IPS-15b (cell line): ENCODE results near the gene DLGAP1.

Source experiments
- H3K27me3 ChIP-seq: one replicate; pipeline ENCODE4 v1.6.1; 2013; ENCODE audit warnings: low read length; ENCODE audit not compliant: control insufficient read depth, insufficient read depth
- H3K36me3 ChIP-seq: one replicate; pipeline ENCODE4 v1.6.1; 2013; ENCODE audit warnings: low read length; ENCODE audit not compliant: control insufficient read depth, insufficient read depth
- H3K4me1 ChIP-seq: one replicate; pipeline ENCODE4 v1.6.1; 2013; ENCODE audit warnings: mild to moderate bottlenecking, low read length; ENCODE audit not compliant: control insufficient read depth, insufficient read depth
- H3K4me3 ChIP-seq: one replicate; pipeline ENCODE4 v1.5.1; 2013; ENCODE audit warnings: low read depth, low read length
- H3K9ac ChIP-seq: one replicate; pipeline ENCODE4 v1.6.1; 2013; ENCODE audit warnings: low read depth, mild to moderate bottlenecking, low read length
- H3K9me3 ChIP-seq: one replicate; pipeline ENCODE4 v1.6.1; 2013; ENCODE audit warnings: mild to moderate bottlenecking, low read length; ENCODE audit not compliant: control insufficient read depth, insufficient read depth

DLGAP1 gene

DNA sequence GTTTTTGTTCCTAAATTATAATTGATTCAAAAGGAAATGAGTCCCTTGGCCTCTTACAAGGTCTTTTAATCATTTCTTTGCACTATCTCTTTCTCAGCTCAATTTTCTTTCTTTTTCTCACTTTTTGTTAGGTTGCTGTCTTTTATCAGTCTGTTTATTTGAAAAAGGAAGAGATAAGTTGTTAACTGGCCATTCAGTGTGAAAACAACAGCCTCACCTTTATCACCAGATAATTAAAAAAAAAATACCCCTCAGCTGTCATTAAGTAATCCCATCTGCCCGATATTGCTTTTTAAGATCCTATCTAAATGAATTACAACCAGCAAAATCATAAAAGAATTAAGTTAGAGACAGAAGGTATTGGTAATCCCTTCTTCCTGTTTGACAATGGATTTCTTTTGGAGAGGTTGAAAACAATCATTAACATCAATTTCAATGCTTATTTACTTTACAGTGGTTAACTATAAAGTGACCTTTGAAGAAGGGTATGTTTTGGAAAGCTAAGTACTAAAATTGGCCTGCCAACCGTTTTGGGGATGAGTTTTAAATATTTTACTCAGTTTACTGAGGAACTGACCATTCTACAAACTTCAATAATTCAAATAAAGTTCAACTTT, 900.2 kb downstream of the DLGAP1 start:
- no peaks in the 10 kb centered on the region for H3K27me3 ChIP-seq
- peaks cover 15% of the 10 kb centered on the region for H3K4me1 ChIP-seq
- peak overlapping the region; percentile 9 for H3K4me3 ChIP-seq
- no peaks in the 10 kb centered on the region for H3K36me3 ChIP-seq
- no peaks in the 10 kb centered on the region for H3K9me3 ChIP-seq
- no peak overlapping the region for H3K9ac ChIP-seq

DNA sequence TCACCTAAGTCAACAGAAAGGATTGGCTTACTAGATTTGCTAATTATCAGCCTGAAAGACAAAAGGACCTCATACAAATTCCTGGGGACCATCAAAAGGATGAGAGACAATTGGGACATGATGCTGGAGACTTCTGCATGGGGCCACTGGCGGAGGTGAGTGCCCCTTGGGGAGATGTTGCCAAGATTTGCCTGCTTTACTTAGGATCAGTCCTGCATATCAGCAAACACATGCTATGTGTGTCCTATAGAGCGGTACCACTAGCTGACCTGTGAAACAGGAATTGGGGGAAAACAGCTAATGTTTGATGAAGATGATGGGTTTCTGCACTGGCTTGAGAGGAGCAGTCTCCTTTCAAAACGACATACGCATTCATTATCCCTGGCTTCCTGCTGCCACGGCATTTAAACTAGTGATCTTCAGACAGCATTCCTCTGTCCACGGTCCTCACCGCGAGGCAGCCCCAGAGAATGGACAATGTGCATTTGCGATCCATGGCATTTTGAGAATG, 901.0 kb downstream of the DLGAP1 start:
- no peaks in the 10 kb centered on the region for H3K9me3 ChIP-seq
- no peaks in the 10 kb centered on the region for H3K27me3 ChIP-seq
- peak overlapping the region; percentile 9 for H3K4me3 ChIP-seq
- no peaks in the 10 kb centered on the region for H3K36me3 ChIP-seq
- H3K4me1 ChIP-seq: peaks cover 15% of the 10 kb centered on the region
- H3K9ac ChIP-seq: no peak overlapping the region

DNA sequence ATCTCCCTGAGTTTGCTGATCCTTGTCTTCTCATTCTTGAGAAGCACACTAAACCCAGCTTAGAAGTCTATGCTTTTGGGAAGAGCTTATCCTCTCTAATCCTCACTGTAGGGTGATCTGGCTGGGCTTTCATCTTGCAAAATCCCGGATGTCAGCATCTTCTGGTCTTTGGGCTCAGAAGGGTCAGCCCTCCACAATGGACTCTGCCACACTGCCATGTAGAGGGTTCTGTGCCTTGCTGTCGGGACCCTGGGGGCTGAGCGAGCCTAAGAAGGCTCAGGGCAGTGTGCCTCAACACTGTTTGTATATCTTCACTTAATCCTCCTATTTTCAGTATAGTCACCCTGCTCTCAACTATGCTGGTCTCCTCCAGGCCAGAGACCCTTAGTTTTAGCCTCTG, 902.8 kb downstream of the DLGAP1 start:
- Histone ChIP-seq H3K4me3 (no peak overlapping the region), H3K9me3 (no peaks in the 10 kb centered on the region), H3K4me1 (peaks cover 15% of the 10 kb centered on the region), H3K27me3 (no peaks in the 10 kb centered on the region), H3K9ac (no peak overlapping the region), H3K36me3 (no peaks in the 10 kb centered on the region)

GRCh38 chr18:3547891-3548615, 907.1 kb downstream of the DLGAP1 start:
- H3K4me1 ChIP-seq: peaks cover 5% of the 10 kb centered on the region
- no peaks in the 10 kb centered on the region for H3K9me3 ChIP-seq
- no peaks in the 10 kb centered on the region for H3K36me3 ChIP-seq
- H3K4me3 ChIP-seq: no peak overlapping the region
- H3K9ac ChIP-seq: no peak overlapping the region
- no peaks in the 10 kb centered on the region for H3K27me3 ChIP-seq

- no peaks in the 10 kb centered on the region for H3K4me1 ChIP-seq
- no peak overlapping the region for H3K4me3 ChIP-seq
- no peaks in the 10 kb centered on the region for H3K9me3 ChIP-seq
- no peak overlapping the region for H3K9ac ChIP-seq
- no peaks in the 10 kb centered on the region for H3K27me3 ChIP-seq
- no peaks in the 10 kb centered on the region for H3K36me3 ChIP-seq
Measured at GRCh38 chr18:3546106-3546505, 909.0 kb downstream of the DLGAP1 start.

DNA sequence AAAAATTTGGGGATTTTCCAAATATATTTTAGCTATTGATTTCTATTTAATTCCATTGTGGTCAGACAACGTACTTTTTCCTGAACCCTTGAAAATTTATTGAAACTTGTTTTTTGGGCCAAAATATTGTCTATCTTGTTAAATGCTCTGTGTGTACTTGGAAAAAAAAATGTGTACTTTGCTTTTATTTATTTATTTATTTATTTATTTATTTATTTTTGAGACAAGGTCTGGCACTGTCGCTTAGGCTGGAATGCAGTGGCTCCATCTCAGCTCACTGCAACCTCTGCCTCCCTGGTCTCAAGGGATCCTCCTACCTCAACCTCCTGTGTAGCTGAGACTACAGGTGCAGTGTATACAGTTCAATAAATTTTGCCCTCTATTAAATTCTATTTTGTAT, 910.6 kb downstream of the DLGAP1 start:
- no peaks in the 10 kb centered on the region for H3K36me3 ChIP-seq
- no peak overlapping the region for H3K9ac ChIP-seq
- no peaks in the 10 kb centered on the region for H3K4me1 ChIP-seq
- no peak overlapping the region for H3K4me3 ChIP-seq
- H3K9me3 ChIP-seq: no peaks in the 10 kb centered on the region
- H3K27me3 ChIP-seq: no peaks in the 10 kb centered on the region

- H3K27me3 ChIP-seq: no peaks in the 10 kb centered on the region
- no peaks in the 10 kb centered on the region for H3K9me3 ChIP-seq
- no peaks in the 10 kb centered on the region for H3K4me1 ChIP-seq
- H3K36me3 ChIP-seq: no peaks in the 10 kb centered on the region
- H3K4me3 ChIP-seq: no peak overlapping the region
- no peak overlapping the region for H3K9ac ChIP-seq
Measured at GRCh38 chr18:3541549-3542386, 913.3 kb downstream of the DLGAP1 start.

- no peaks in the 10 kb centered on the region for H3K9me3 ChIP-seq
- no peak overlapping the region for H3K9ac ChIP-seq
- H3K4me1 ChIP-seq: no peaks in the 10 kb centered on the region
- no peak overlapping the region for H3K4me3 ChIP-seq
- no peaks in the 10 kb centered on the region for H3K36me3 ChIP-seq
- no peaks in the 10 kb centered on the region for H3K27me3 ChIP-seq
Measured at GRCh38 chr18:3540805-3541548, 914.1 kb downstream of the DLGAP1 start.

DNA sequence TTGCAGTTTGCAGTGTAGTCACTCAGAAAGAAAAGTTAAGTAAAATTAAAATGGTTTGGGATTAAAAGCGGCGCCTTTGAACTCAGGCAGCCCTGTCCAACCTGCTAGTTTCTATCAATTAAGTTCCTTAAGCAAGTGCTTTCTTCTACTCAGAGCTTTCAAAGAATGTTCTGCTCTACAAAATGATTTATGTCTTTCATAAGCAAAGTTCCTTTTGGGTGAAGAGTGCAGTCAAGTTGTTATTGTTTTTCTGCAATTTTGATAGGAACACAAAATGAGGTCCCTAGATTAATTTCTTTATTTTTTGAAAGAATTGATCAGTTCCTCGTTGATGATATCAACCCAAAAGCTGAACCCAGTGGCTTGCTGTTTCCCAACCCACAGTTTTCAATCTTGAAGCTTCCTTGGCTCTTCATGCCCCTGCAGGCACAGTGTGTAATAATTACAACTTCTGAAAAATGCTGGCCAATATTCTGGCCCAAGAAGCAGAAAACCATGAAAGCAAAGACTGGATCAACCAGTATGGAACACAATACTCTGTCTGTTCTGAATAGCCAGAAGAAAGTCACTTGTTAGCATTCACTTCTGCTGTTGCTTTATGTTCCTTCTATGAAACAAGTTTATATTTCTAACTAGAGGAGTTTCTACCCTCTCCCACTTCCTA, 916.0 kb downstream of the DLGAP1 start:
- Histone ChIP-seq H3K9me3 (no peaks in the 10 kb centered on the region), H3K36me3 (no peaks in the 10 kb centered on the region), H3K4me3 (no peak overlapping the region), H3K9ac (no peak overlapping the region), H3K4me1 (no peaks in the 10 kb centered on the region), H3K27me3 (no peaks in the 10 kb centered on the region)

GRCh38 chr18:3538456-3538855, 916.7 kb downstream of the DLGAP1 start:
- H3K9ac ChIP-seq: no peak overlapping the region
- no peaks in the 10 kb centered on the region for H3K9me3 ChIP-seq
- H3K4me3 ChIP-seq: no peak overlapping the region
- no peaks in the 10 kb centered on the region for H3K36me3 ChIP-seq
- no peaks in the 10 kb centered on the region for H3K27me3 ChIP-seq
- H3K4me1 ChIP-seq: no peaks in the 10 kb centered on the region

DNA sequence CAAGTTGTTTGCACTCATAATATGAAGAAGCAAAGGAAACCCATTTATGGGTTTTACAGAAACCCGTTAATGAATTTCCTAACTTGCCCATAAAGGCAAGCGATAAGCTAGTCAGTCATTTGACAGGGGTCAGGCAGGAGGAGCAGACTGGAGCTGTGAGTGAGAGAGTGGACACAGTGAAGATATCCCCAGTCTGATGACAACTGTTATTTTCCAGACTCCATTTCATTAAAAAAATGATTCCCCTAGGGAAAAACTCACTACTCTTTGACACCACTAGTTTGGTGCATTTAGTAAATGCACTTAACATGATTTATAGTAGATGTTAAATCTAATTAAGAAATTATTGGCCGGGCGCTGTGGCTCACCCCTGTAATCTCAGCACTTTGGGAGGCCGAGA, 924.3 kb downstream of the DLGAP1 start:
- Histone ChIP-seq H3K36me3 (no peaks in the 10 kb centered on the region), H3K9ac (no peak overlapping the region), H3K4me1 (peaks cover 18% of the 10 kb centered on the region), H3K9me3 (no peaks in the 10 kb centered on the region), H3K27me3 (no peaks in the 10 kb centered on the region), H3K4me3 (no peak overlapping the region)
